CD4-positive, alpha-beta T cell treated with Interleukin-12 subunit alpha and Interleukin-12 subunit beta, for 1 hour (primary cell): Measurements from ENCODE around the gene DMD.
"Not testable (repeated sequence)": the region's sequence is repeated elsewhere in the genome, so short reads cannot be mapped to it uniquely, and the experiment has no call there.

ENCODE experiments used
- DNase-seq: peaks from one replicate; pipeline ENCODE4 v3.0.0-alpha.2; 2020

Gene DMD

DNA sequence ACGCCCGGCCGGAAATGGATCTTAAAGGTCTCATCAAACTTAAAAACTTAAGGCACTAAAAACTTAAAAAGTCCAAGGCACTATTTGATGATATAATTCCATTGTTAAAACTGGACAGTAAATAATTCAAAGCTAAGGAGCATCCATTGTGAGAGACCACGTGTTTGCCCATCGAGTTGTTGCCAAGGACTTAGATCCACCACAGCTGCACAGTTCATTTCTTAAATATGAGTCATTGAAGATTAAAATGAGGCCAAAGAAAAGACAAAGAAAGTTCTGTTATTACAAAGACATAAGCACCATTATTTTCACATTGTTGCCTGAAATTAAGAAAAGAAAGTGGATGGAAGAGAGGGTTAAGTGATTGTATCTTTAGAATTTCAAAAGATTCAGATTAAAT lies 1728.0 kb downstream of the DMD start:
- DNase-seq, result no peak

DNA sequence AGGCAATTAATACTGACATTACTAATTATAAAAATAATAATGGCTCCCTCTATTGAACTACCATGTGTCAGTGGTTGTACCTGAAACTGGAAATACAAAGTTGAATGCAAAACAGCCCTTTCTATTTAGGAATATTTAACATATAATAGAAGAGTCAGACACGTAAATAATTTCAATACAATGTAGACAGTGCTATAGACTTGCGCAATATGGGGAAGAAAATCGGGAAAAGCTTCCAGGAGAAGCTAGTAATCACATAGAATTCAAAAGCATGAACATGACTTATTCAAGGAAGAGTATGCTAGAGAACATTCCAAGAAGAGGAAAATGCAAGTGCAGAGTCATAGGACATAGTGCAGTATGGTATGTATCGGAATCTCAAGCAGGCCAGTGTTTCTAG lies 1730.7 kb downstream of the DMD start:
- no peak for DNase-seq

DNA sequence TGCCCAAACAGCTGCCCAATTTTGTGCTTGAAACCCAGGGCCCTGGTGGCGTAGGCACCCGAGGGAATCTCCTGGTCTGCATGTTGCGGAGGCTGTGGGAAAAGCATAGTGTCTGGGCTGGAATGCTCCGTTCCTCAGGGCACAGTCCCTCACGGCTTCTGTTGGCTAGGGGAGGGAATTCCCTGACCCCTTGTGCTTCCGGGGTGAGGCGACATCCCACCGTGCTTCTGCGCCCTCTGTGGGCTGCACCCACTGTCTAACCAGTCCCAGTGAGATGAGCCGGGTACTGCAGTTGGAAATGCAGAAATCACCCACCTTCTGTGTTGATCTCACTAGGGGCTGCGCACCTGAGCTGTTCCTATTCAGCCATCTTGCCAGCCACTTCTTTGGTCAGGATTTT lies 1740.1 kb downstream of the DMD start:
- DNase-seq, result no peak

DNA sequence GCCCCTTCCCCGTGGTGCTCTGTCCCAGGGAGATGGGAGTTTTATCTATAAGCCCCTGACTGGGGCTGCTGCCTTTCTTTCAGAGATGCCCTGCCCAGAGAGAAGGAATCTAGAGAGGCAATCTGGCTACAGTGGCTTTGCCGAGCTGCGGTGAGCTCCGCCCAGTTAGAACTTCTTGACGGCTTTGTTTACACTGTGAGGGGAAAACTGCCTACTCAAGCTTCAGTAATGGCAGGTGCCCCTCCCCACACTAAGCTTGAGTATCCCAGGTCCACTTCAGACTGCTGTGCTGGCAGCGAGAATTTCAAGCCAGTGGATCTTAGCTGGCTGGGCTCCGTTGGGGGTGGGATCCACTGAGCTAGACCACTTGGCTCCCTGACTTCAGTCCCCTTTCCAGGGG lies 1740.6 kb downstream of the DMD start:
- not testable (repeated sequence) for DNase-seq

DNA sequence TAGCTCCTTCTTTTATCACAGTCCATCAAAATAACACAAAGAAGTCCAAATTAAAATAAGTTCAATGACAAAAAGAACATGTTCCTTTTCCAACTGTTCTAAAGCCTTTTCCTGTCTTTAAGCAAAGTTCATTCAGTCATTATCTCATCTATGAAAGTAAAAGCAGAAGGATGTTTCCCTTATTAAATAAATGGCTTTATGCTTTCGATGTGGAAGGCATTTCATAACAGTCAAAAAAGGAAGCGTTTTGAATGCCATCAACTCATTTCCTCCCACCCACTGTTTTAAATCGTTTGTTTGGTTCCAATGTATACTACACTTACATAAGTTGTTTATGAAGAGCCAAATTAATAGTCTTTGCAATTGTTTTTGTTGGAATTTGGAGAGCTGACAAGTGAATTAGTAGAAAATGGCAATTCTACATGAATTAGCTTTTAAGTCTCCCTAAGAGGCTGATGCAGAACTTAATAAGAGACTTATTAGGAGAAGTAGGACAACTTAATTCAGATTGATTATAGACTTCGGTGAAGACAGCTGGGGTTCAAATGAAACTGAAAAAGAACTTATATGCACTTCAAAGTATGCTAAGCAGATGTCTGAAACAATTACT lies 1746.9 kb downstream of the DMD start:
- DNase-seq, result no peak

DNA sequence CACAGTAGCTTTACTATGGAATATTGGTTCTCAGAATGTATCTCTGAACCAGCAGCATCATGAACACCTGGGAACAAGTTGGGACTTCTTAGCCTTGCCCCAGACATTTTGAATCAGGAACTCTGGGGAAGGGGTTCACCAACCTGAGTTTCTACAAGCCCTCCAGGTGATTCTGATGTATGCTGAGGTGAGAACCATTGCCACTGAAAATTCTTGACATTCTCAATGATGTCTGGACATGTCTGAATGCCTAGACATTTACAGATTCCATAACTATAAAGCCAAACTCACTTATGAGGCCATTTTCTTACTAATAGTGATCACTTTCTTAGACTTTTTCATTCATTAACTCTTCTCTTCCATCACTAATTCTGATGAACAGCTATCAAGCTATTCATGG lies 1750.1 kb downstream of the DMD start:
- DNase-seq, result no peak

DNA sequence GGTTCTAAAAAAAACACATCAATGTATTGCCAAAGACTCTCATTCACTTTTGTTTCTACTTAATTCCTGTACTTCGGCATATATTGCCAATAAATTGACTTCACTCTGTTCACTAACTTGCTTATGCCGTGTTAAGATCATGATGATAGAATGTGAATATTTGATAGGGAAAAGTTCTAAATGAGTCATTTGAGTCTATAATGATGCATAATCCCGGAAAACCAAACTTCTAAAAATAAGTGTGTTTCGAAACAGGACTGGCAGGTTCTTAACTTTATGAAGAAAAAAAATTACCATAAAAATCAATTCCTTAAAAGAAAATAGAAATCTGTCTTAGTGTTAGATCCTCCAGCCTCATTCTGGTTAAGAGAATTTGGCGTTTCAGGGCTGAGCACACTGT lies 1752.0 kb downstream of the DMD start:
- no peak for DNase-seq

DNA sequence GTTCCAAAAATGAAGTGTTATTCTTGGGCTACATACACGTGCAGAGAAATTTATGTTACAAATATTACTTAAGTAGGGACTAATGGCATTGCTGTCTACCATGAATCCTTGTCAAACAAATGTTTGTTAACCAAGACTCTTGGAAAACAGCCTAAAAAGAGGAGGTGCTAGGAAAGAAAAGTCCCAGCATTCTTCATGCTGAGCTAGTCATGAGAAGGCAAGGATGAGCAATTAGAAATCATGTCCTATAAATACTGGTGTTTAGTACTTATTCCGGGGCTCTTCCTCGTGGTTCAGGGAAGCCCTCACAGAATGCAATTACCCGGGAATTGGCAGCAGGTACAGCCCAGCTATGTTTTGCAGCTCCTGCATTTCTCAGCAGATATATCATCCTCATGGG lies 1761.4 kb downstream of the DMD start:
- no peak for DNase-seq

DNA sequence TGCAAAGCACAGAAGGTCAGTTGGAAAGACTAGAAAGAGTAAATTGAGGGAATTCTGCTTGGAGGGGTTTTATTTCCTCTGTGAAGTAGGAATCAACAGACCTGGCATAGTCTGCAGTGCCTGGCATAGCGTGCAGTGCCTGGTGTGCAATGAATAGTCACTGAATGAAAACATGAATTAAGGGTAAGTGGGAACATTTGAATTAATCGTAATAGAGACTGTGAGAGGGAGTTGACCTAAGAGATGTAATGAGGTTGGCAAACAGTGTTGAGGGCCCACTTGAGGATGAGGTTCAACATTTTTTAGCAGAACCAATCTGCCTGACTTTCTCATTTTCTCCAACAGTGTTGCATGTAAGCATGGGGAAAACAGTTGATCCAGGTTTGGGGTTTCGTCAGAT lies 1762.3 kb downstream of the DMD start:
- DNase-seq, result no peak

DNA sequence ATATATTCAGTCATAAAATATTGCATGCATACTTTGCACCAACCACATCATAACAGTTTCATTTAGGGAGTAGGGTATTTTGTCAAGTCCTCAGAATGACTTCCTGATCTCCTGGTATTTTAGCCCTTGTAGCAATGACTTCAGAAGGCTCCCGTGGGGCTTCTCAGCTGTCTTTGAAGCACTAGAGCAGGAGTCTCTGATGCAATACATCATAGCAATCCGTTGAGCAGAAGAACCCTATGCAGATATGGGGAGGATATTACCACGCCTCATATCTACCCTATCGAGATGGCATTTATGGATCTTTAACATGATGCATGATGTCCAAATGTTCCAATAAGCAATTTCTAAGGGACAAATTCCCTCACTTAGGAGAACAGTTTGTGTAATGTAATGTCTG lies 1765.8 kb downstream of the DMD start:
- DNase-seq, result no peak

DNA sequence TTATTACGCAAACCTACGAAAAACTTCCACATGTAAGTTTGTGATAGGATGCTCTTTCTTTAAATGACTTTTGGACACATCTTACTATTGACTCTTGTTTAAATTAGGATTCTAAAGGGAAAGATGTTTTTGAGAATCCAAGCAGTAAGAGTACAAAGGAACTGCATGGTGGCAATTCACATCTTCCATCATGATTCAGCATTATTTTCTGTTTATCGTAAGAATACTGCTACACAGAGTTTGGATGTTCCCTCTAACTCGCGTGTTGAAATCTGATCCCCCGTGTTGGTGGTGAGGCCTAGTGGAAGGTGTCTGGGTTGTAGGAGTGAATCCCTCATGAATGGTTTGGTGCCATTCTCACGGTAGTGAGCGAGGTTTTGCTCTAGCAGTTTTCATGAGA lies 1767.7 kb downstream of the DMD start:
- no peak for DNase-seq

DNA sequence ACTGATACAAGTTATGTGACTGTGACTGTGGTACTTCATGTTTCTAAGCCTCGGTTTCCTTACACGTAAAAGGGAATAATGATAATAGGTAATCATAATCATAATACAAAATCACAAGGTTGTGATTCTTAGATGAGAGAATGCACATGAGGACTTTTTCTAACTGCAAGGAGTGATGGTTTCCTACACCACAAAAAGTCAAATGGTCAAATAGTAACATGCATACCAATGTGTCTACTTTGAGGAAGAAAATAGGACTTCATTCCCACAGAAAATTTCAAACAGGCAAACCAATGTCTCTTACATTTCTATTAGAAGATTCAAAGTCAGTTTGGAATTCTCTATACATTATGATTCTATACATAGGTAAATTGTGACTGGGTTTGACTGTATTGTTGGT lies 1770.8 kb downstream of the DMD start:
- DNase-seq, result no peak

DNA sequence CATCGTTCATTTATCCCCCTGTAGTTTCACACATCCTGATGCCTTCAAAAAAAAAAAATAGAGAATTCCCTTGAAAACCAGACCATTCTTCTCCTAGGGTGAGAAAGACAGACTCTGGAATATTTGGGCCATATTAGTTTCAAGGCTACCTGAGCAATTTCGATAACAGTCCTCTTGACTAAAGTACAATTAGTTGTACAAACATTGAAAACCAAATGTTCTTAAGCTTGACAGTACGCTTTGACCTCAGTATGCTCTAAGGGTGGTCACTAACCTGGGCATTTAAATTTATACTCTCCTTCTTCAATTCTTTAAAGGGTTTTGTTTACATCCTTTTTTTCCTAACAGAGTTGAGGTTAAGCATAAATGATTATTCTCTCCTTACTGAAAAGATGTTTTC lies 1774.9 kb downstream of the DMD start:
- DNase-seq, result no peak

DNA sequence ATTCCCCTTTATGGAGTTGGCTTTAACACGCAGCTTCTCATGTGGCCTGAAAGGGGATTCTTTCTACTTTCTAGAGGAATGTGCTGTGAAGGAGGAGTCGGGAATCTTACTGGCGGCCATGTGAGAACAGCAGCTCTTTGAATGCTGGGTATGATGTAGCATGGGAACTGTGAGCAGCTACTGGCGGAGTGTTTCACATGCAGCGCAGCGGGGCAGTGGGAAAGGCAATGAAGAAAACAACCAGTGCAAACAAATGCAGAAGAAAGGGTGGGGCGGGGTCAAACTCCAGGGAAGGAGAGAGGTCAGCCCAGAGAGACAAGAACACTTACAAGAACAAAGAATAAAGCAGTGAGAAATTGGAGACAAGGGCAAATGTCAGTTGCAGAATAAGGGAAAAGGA lies 1775.8 kb downstream of the DMD start:
- DNase-seq, result no peak

DNA sequence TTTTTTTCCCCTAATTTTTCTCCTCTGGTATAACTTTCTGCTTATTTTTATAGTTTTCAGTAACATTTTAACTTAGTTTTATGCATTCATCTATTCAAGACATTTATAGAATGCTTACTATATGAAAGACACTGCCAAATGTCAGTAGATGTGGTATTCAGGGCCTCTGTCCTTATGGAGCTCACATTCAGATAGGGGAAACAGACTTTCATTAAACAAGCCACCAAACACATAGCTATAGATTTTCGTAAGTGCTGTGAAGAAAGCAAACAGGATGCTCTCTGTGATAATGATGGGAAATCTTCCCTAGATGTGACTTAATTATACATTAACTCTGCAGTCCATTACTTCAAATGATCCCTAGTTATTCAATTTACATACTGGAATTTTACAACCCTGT lies 1777.5 kb downstream of the DMD start:
- no peak for DNase-seq

DNA sequence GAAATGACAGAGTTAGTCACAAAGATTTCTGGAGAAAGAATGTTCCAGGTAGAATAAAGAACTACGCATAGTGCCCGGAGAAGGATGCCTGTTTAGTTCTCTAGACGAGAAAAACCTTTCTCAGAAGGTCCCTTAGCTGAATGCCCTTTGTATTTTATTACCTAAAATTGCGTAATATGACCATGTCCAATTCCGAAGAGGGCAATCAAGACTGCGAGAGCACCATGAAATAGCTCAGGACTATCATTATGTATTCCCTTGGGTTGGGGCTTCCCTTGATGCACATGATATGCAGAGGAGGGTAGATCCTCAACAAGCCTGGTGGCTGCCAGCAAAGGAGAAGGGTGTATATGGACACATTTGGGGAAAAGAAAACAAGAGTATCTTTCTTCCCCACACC lies 1781.4 kb downstream of the DMD start:
- no peak for DNase-seq

DNA sequence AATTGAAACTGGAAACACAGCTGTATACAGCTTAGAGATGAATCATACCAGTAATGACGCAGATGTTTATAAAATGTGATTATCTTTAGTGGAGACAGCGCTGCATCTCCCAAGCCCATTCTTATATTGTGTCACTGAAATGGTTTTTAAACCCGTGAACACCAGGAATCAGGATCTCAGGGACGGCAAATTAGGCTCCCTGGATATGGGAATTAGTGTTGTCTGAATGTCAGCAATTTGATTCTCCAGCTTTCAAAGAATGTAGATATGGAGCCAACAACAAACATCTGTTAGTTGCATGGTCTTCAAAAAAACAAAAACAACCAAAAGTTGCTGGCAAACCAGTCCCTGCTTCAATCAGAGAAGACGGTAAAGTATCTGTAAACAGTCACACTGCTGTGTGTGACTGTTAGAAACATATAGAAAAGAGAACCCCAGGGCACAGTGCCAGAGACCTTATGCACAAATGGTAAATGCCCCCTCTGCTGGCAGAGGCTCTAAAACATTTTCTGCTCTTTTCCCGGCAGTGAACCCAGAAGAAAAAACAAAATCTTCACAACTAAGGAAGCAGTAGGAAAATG lies 1787.7 kb downstream of the DMD start:
- DNase-seq, result no peak

DNA sequence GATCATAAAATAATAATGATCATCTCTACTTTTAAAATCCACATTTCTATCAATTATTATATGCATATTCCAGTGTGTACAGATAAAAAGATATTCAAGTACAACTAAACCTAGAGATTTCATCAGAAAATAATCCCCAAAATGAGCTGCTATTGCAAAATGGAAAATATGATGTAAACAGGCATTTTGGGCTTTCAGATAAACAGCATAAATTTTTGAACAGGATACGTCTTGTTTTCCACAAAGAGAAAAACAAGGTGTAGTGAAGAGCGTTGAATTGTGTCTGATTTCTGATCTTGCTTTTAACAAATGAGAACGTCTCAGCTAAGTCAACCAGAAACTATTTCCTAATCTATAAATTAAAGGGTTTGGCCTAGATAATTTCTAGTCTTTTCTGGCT lies 1789.9 kb downstream of the DMD start:
- no peak for DNase-seq

DNA sequence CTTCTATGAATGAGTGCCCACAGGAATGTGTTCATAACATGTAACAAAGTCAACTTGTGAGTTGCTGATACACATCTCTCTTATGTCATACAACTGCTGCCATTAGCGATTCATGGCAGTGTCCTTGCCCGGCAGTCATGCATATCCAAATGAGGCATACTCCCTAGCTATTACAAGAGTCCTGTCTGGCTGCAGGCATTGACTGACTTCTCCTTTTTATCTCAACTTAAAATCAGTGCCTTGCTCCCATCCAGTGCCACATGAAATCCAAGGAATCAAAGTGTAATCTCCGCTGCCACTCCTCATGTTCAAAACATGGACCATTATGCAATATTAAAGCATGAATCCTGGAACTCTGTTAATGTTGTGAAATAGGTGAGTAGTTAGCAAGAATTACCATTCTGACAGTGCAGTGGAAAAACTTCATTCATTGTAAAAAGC lies 1790.6 kb downstream of the DMD start:
- DNase-seq, result no peak

DNA sequence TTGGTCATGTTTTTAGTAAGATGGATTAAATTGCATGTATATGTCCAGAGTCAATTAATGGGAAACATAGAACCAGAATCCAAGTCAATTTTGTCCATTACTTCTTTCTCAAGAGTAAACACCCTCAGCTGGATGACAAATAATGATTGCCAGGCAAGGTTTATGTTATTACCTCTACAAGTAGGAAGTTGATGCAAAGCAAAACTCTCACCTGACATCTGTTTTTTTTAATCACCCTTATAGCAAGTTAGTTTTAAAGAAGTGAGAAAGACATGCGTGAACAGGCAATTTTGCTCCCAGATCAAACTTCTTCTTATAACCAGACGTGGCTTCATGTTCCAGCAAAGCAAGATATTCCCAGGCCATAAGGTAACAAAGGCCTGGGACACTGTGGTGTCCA lies 1791.0 kb downstream of the DMD start:
- no peak for DNase-seq

DNA sequence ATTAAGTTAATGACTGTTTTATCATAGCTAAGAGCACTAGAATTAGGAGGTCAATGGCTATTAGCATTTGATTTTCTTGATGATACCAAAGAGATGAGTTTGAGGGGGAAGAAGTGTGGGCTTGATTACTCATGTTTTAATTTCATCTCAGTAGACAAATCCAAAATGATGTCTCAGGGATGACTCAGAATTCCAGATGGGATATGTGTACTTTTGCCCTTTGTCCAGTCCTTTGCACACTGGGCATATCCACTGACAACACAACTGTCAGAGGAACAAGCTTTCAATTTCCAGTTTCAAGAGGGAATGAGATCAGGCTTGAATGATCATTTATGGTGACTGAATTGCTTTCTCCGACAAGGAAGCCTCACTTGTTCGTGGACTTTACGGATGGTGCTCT lies 1814.2 kb downstream of the DMD start:
- DNase-seq, result no peak

DNA sequence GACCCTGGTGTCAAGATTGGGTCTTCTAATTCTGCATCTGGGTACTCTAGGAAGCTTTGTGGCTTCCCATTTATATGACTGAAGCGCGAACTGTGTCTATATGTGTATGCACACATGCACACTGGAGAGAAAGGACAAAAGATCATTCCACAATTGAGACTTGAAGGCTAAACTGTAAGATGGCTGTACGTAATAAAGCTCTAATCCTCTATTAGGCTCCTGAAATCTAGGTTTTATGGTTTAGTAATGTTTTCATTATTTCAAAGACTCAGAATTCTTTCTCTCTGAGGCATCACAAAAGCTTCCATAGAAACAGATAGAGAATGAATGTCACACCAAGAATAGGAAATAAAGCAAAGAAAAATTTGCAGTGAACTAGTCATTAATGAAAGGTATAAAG lies 1818.8 kb downstream of the DMD start:
- DNase-seq, result no peak

DNA sequence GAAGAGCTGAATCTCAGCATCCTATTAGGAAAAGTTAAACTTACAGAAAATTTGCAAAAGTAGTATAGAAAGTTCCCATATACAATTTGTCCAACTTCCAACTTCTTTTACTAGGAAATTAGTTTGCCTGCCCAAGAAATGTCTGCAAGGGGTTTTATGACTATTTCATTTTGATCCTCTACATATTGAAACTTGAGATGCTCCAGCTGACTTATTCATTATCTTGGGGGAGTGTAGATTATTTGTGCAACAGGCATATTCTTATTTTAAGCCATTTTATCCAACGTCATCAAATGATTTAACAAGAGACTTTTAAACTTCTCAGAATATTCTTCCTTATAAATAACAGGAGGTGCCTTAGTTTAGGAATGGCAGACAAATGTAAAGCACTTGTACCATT lies 1822.4 kb downstream of the DMD start:
- no peak for DNase-seq

DNA sequence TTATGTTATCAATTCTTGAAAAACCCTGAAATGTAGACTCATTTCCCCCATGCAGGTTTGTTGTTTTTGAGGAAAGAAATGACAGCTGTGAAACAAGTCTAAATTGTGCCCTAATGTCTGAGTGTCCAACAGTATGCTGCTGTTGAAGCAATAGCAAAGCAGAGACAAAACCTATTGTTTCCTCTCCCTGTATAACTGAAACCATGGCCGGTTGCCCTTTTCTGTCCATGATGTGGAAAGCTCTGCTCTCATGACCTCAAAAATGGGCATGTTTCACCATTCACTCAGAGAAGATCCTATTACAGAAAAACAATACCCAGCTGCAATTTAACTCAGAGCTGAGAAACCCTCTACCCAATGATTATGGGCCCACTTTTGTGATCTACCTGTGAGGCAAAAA lies 1826.9 kb downstream of the DMD start:
- no peak for DNase-seq

DNA sequence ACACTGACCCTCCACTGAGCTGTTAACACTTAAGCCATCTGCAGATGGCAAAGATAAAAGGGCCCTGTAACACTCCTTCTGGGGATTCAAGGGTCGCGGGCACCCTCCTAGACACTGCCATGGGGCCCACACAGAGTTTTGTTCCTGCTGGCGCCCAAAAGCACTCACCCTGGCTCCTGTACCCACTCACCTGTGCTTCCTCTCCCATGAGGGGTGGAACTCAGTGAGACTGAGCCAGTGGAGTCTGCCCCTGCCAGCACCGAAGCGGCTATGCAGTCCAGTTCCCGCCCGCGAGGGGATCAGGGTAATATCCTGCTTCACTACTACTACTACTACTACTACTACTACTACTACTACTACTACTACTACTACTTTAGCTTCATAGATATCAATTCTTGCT lies 1827.4 kb downstream of the DMD start:
- DNase-seq, result no peak

DNA sequence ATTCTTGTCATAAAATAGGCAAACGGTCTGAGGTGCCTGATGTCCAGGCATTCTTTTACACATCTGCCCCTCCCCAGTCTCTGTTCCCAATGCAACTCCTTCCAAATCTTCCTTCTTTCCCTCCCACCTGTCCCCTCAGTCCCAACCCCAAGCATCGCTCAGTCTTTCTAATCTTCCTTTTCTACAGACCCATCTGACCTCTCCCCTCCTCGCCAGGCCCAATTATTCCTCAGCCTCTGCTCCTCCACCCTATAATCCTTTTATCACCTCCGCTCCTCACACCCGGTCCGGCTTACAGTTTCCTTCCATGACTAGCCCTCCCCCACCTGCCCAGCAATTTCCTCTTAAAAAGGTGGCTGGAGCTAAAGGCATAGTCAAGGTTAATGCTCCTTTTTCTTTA lies 1832.4 kb downstream of the DMD start:
- not testable (repeated sequence) for DNase-seq
